ENCODE results near the gene AGR3.

DNA sequence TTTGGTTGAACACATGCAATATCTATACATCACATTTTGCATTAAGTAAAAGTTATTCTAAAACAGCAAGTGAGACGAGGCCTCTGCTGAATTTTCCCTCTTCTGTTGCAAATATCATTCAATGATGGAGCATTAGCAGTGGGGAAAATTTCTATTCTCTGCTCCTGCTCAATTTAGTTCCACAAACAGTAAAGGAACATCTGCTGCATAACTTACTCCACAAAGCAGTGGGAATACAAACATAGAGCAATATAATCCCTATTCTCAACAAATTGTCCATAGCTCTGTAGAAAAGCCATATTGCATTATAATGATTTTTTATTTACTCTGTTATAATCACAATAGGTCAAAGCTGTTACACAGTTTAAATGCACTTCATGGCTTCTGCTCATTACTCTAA is 5.9 kb downstream of the AGR3 start:
- TF ChIP-seq, protein P1, sequence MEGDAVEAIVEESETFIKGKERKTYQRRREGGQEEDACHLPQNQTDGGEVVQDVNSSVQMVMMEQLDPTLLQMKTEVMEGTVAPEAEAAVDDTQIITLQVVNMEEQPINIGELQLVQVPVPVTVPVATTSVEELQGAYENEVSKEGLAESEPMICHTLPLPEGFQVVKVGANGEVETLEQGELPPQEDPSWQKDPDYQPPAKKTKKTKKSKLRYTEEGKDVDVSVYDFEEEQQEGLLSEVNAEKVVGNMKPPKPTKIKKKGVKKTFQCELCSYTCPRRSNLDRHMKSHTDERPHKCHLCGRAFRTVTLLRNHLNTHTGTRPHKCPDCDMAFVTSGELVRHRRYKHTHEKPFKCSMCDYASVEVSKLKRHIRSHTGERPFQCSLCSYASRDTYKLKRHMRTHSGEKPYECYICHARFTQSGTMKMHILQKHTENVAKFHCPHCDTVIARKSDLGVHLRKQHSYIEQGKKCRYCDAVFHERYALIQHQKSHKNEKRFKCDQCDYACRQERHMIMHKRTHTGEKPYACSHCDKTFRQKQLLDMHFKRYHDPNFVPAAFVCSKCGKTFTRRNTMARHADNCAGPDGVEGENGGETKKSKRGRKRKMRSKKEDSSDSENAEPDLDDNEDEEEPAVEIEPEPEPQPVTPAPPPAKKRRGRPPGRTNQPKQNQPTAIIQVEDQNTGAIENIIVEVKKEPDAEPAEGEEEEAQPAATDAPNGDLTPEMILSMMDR (IDR thresholded peaks at IDR 0.05): no peak
- no peak for TF ChIP-seq POLR2A (IDR thresholded peaks at IDR 0.05)
